ENCODE measurements around the gene ISG15. TPM values are rescaled to one million over a fixed set of nuclear protein-coding genes. Genes with fewer than 3 reads are reported as not detected.
A peak's percentile ranks its signal among the peaks of the same experiment; 100 is the strongest.

ISG15 gene
- total and polyA plus RNA-seq, 2 of the 13 experiments (the other 11 are each of a cell fraction or from before 2014, with no cell fraction given) = 42.1 to 54.9 TPM

GRCh38 chr1:1019122-1019999, 6.1 kb downstream of the ISG15 start (continued):
- TF ChIP-seq ETV5 (CRISPR knock-in tag; IDR thresholded peaks at IDR 0.05; ENCODE audit: borderline replicate concordance) (peak; percentile 75), SP5 (CRISPR knock-in tag; IDR thresholded peaks at IDR 0.05; ENCODE audit: borderline replicate concordance, low read depth) (0 out of 2 replicates have a peak, but pooled peaks have one; percentile 7), ZNF274 (CRISPR knock-in tag; IDR thresholded peaks at IDR 0.05) (no peak), ZFP62 (CRISPR knock-in tag; IDR thresholded peaks at IDR 0.05) (no peak), ZIK1 (CRISPR knock-in tag; IDR thresholded peaks at IDR 0.05; ENCODE audit: borderline replicate concordance, low read depth) (no peak), PRDM4 (CRISPR knock-in tag; IDR thresholded peaks at IDR 0.05; ENCODE audit: borderline replicate concordance) (no peak), KLF9 (CRISPR knock-in tag; IDR thresholded peaks at IDR 0.05; ENCODE audit: low read depth) (peak; percentile 56; the same call in 1 of the 2 replicates), ZSCAN30 (CRISPR knock-in tag; IDR thresholded peaks at IDR 0.05) (no peak), ZMYM4 (CRISPR knock-in tag; IDR thresholded peaks at IDR 0.05) (0 out of 2 replicates have a peak, but pooled peaks have one; percentile 19), ZNF263 (CRISPR knock-in tag; IDR thresholded peaks at IDR 0.05) (no peak), ELF1 (CRISPR knock-in tag; IDR thresholded peaks at IDR 0.05) (peak; percentile 78), HMGXB3 (CRISPR knock-in tag; IDR thresholded peaks at IDR 0.05; ENCODE audit: borderline replicate concordance) (no peak)
- TF ChIP-seq, protein P1, sequence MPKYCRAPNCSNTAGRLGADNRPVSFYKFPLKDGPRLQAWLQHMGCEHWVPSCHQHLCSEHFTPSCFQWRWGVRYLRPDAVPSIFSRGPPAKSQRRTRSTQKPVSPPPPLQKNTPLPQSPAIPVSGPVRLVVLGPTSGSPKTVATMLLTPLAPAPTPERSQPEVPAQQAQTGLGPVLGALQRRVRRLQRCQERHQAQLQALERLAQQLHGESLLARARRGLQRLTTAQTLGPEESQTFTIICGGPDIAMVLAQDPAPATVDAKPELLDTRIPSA (CRISPR knock-in tag; IDR thresholded peaks at IDR 0.05; ENCODE audit: borderline replicate concordance) = no peak
- TF ChIP-seq, protein P2, sequence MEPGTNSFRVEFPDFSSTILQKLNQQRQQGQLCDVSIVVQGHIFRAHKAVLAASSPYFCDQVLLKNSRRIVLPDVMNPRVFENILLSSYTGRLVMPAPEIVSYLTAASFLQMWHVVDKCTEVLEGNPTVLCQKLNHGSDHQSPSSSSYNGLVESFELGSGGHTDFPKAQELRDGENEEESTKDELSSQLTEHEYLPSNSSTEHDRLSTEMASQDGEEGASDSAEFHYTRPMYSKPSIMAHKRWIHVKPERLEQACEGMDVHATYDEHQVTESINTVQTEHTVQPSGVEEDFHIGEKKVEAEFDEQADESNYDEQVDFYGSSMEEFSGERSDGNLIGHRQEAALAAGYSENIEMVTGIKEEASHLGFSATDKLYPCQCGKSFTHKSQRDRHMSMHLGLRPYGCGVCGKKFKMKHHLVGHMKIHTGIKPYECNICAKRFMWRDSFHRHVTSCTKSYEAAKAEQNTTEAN (CRISPR knock-in tag; conservative IDR thresholded peaks at IDR 0.05) = no peak
- TF ChIP-seq, protein P3, sequence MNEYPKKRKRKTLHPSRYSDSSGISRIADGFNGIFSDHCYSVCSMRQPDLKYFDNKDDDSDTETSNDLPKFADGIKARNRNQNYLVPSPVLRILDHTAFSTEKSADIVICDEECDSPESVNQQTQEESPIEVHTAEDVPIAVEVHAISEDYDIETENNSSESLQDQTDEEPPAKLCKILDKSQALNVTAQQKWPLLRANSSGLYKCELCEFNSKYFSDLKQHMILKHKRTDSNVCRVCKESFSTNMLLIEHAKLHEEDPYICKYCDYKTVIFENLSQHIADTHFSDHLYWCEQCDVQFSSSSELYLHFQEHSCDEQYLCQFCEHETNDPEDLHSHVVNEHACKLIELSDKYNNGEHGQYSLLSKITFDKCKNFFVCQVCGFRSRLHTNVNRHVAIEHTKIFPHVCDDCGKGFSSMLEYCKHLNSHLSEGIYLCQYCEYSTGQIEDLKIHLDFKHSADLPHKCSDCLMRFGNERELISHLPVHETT (CRISPR knock-in tag; conservative IDR thresholded peaks at IDR 0.05) = peak; percentile 91
- TF ChIP-seq, protein P4, sequence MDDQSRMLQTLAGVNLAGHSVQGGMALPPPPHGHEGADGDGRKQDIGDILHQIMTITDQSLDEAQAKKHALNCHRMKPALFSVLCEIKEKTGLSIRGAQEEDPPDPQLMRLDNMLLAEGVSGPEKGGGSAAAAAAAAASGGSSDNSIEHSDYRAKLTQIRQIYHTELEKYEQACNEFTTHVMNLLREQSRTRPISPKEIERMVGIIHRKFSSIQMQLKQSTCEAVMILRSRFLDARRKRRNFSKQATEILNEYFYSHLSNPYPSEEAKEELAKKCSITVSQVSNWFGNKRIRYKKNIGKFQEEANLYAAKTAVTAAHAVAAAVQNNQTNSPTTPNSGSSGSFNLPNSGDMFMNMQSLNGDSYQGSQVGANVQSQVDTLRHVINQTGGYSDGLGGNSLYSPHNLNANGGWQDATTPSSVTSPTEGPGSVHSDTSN (CRISPR knock-in tag; IDR thresholded peaks at IDR 0.05; ENCODE audit: borderline replicate concordance) = no peak

Measured in HepG2 (cell line).